Activated B cell treated with CpG ODN at 0.5 μM for 24 hours (primary cell): ENCODE data around the gene PET117. TPM values are rescaled to one million over a fixed set of nuclear protein-coding genes. Genes with fewer than 3 reads are reported as not detected.

Experiments used
- ATAC-seq: fragments of 200-7000 bp; cut with Tn5 transposase; one replicate; pipeline ENCODE4 v1.10.0; 2021; ENCODE audit warnings: low read depth, mild to moderate bottlenecking, moderate library complexity
- CTCF ChIA-PET: fragments of 350-600 bp; sonication (Branson Sonifier 250); formaldehyde crosslinking; loops from one replicate; lab custom pipeline; 2021; ENCODE audit warnings: antibody characterized with exemption; lab: Charles Lee
- POLR2A ChIA-PET: fragments of 350-600 bp; sonication (Branson Sonifier 250); formaldehyde crosslinking; loops from one replicate; lab custom pipeline; 2021; ENCODE audit warnings: antibody characterized with exemption; lab: Charles Lee
- DNase-seq: peaks from one replicate; pipeline ENCODE4 v3.0.0; 2022
- H3K27ac Mint-ChIP-seq: one replicate; pipeline ENCODE4 v1.8.0; 2020; ENCODE audit warnings: mixed read lengths
- H3K27me3 Mint-ChIP-seq: one replicate; pipeline ENCODE4 v1.8.0; 2021; ENCODE audit warnings: mixed read lengths
- H3K36me3 Mint-ChIP-seq: one replicate; pipeline ENCODE4 v1.8.0; 2021; ENCODE audit warnings: low read depth, mixed read lengths
- H3K4me1 Mint-ChIP-seq: one replicate; pipeline ENCODE4 v1.8.0; 2021; ENCODE audit warnings: mixed read lengths
- H3K4me3 Mint-ChIP-seq: one replicate; pipeline ENCODE4 v1.8.0; 2020; ENCODE audit warnings: mild to moderate bottlenecking, mixed read lengths
- H3K9me3 Mint-ChIP-seq: one replicate; pipeline ENCODE4 v1.8.0; 2020; ENCODE audit warnings: mixed read lengths
- intact Hi-C: fragments of 100-400 bp; cut with micrococcal nuclease; formaldehyde crosslinking; loops from one replicate; pipeline ENCODE4 v1.15.1; 2024
- total RNA-seq: library from RNA; stranded (reverse); gene quantifications from 2 replicates; pipeline ENCODE4 v1.2.3, GENCODE V29; 2022
- TF ChIP-seq, protein P1 (sequence below): fragments of 200-600 bp; IDR thresholded peaks from one replicate; pipeline ENCODE4 v1.8.0; 2022; ENCODE audit warnings: antibody characterized with exemption, mild to moderate bottlenecking

The PET117 gene
- total RNA-seq, 1 donor from 2014 or later: 13.6 TPM

DNA sequence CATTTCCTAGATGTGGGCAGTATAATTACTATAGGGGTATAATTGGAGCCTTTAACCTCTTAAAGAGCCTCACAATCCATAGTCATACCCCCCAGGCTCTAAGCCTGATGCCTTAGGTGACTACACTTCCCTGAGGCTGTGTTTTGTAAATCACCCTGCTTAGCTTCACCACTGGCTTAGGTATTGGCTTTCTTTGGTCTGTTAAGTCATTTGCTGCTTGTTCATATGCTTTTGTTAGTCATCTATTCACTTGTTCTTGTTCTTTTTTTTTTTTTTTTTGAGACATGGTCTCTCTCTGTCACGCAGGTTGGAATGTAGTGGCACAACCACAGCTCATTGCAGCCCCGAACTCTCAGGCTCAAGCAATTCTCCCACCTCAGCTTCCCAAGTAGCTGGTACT lies 26.7 kb downstream of the PET117 start:
- TF ChIP-seq, protein P1, sequence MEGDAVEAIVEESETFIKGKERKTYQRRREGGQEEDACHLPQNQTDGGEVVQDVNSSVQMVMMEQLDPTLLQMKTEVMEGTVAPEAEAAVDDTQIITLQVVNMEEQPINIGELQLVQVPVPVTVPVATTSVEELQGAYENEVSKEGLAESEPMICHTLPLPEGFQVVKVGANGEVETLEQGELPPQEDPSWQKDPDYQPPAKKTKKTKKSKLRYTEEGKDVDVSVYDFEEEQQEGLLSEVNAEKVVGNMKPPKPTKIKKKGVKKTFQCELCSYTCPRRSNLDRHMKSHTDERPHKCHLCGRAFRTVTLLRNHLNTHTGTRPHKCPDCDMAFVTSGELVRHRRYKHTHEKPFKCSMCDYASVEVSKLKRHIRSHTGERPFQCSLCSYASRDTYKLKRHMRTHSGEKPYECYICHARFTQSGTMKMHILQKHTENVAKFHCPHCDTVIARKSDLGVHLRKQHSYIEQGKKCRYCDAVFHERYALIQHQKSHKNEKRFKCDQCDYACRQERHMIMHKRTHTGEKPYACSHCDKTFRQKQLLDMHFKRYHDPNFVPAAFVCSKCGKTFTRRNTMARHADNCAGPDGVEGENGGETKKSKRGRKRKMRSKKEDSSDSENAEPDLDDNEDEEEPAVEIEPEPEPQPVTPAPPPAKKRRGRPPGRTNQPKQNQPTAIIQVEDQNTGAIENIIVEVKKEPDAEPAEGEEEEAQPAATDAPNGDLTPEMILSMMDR: no peak
- Mint-ChIP-seq H3K9me3 (no peaks in the 10 kb centered on the region), H3K27ac (no peak overlapping the region), H3K4me1 (peaks cover 16% of the 10 kb centered on the region), H3K4me3 (no peak overlapping the region), H3K36me3 (peaks cover 75% of the 10 kb centered on the region), H3K27me3 (no peaks in the 10 kb centered on the region)
- ChIA-PET CTCF (no interaction called here), POLR2A (no interaction called here)
- intact Hi-C loops: no loop called here
- DNase-seq (no peak), ATAC-seq (no peak)

DNA sequence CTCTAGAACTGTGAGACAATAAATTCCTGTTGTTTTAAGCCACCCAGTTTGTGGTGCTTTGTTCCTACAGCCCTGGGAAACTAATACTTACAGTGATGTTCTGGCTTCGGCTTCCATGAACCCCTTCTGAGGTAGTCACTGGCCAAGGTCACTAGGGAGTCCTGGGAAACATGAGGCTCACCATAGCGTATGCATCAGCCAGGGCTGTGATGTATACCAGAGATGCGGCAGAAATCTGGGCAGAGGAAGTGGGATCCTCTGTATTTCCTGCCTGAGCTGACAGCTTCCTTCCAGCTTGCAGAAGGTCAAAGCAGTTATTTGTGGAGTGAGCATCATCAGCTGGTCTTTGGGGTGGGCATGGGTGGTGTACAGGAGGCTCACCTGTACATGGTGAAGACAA lies 27.9 kb downstream of the PET117 start:
- no peak for DNase-seq
- Mint-ChIP-seq H3K4me1 (peaks cover 16% of the 10 kb centered on the region), H3K27ac (no peak overlapping the region), H3K27me3 (no peaks in the 10 kb centered on the region), H3K9me3 (no peaks in the 10 kb centered on the region), H3K4me3 (no peak overlapping the region), H3K36me3 (peaks cover 74% of the 10 kb centered on the region)
- TF ChIP-seq, protein P1: no peak
- no peak for ATAC-seq
- intact Hi-C loops: no loop called here
- ChIA-PET POLR2A (interaction anchor here (0.5 kb wide), 1 partner anchor 25 kb away, joined by 9 read pairs; no protein-coding TSS in a partner anchor), CTCF (no interaction called here)

DNA sequence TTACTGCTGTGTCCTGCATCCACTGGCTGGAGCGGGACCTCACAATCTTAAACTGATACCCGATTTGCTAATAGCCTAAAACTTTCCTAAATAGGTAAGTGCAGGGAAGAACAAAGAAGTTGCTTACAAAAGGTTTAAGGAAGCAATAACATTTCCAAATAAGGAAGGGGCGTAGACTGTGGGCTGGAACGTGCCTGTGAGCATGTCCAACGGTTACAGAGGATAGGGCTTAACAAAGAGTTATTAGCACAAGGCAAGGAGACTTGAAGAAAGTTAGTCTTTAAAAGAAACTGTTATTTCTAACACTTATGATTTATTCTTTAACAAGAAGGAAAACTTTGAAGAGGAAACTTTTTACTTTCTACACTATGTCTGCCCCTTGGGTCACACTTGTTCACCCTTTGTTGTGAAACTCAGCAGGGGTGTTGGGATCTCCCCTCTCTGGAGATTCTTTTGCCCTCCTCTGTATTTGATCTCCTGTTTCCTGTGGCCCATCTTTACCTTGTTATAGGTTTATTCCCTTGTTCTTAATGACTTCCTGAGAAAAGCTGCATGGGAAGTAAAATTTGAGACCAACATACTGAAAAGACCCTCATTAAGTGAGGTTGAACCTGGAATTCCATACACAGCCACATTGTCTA lies 28.7 kb downstream of the PET117 start:
- Mint-ChIP-seq H3K4me3 (no peak overlapping the region), H3K27me3 (no peaks in the 10 kb centered on the region), H3K9me3 (no peaks in the 10 kb centered on the region), H3K36me3 (peaks cover 77% of the 10 kb centered on the region), H3K27ac (no peak overlapping the region), H3K4me1 (peaks cover 16% of the 10 kb centered on the region)
- ATAC-seq: no peak
- ChIA-PET POLR2A (no interaction called here), CTCF (no interaction called here)
- DNase-seq: no peak
- TF ChIP-seq, protein P1: no peak
- intact Hi-C loops: no loop called here

DNA sequence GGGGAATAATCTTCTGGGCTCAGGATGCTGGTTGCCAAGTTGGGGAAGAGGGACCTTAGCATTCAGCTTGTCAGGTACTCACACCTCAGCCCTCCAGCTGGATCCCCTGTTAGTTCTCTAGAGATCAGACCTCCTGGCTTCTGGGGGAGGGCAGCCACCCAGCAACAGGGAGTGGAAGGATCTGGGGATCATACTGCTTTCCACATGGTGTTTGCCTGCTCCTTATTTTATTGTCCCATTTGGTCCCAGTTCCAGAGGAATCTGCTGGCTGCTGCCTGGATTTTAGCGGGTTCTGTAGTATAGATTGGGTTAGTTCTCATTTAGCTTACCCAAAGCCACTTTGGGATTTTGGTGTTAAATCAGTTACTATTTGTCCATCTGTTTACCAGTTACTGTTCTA lies 29.3 kb downstream of the PET117 start:
- DNase-seq (no peak), ATAC-seq (no peak)
- intact Hi-C loops: no loop called here
- Mint-ChIP-seq H3K4me1 (peaks cover 16% of the 10 kb centered on the region), H3K36me3 (peaks cover 78% of the 10 kb centered on the region), H3K9me3 (no peaks in the 10 kb centered on the region), H3K4me3 (no peak overlapping the region), H3K27me3 (no peaks in the 10 kb centered on the region), H3K27ac (no peak overlapping the region)
- ChIA-PET CTCF (no interaction called here), POLR2A (no interaction called here)
- TF ChIP-seq, protein P1: no peak

DNA sequence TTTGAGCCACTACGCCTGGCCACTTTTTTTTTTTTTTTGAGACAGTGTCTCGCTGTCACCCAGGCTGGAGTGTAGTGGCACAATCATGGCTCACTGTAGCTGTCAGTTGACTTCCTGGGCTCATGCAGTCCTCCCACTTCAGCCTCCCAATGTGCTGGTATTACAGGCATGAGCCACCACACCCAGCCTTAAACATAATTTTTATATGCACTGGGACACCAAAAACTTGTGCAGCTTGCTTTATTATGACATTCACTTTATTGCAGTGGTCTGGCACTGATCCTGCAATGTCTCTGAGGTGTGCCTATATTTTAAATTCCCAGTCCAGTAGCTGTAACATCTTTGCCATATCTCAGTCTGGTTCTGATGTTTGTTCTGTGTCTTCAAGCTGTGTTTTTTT lies 34.7 kb downstream of the PET117 start:
- ATAC-seq (no peak), DNase-seq (no peak)
- Mint-ChIP-seq H3K4me3 (no peak overlapping the region), H3K27ac (no peak overlapping the region), H3K9me3 (no peaks in the 10 kb centered on the region), H3K4me1 (peaks cover 3% of the 10 kb centered on the region), H3K36me3 (peaks cover 74% of the 10 kb centered on the region), H3K27me3 (no peaks in the 10 kb centered on the region)
- intact Hi-C loops: no loop called here
- TF ChIP-seq, protein P1: no peak
- POLR2A ChIA-PET: no interaction called here
- CTCF ChIA-PET: no interaction called here
